HG02981 (cell line): ENCODE data around the gene CCT3.
"Not testable (repeated sequence)": the region's sequence is repeated elsewhere in the genome, so short reads cannot be mapped to it uniquely, and the experiment has no call there.

ENCODE experiments used
- ATAC-seq: cut with Tn5 transposase; IDR thresholded peaks from one replicate; pipeline ENCODE4 v1.9.1; 2021; ENCODE audit warnings: mild to moderate bottlenecking, moderate library complexity; ENCODE audit not compliant: unreplicated experiment

Gene CCT3

DNA sequence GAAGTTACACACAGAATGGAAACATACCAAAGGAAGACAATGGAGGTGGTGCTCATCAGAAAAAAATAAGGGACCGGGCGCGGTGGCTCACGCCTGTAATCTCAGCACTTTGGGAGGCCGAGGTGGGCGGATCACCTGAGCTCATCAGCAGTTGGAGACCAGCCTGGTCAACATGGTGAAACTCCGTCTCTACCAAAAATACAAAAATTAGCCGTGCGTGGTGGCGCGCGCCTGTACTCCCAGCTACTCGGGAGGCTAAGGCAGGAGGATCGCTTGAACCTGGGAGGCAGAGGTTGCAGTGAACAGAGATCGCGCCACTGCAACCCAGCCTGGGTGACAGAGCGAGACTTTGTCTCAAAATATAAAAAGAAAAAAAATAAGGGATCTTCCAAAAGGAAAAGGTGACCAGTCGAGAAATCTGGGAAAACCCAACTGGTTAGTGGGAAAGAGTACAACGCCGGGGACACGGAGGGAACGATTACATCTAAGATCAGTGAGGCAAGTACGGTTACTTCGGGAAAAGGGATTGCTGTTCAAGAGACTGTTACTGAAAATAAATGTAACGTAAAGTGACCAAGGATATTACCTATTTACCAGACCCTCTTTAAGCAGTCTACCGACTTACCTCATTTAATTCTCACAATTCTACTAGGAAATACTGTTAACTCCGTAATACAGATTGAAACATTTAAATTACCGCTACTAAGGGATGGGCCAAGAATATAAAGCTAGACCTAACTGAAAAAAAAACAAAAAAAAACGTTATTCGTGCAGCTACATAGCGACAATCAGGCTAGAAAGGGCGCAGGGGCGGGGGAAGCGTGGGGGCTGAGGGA lies 822 bp downstream of the CCT3 start:
- no peak for ATAC-seq

DNA sequence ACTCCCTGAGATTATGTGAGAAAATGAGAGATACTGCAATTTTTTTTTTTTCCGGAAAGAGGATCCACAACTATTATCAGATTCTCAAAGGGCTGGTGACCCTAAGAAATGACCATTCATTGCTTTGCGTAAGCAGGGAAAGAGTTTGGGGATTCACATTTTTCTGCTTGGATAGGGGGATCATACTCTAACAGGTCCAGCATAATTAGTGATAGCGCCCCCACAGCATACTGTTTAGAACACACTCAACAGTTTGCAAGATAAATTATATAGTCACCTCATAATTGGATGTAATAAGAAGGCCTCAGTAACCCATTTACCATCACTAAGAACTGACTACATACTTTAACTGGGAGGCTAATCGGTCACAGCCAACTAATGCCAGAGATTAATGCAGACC lies 1.9 kb downstream of the CCT3 start:
- ATAC-seq: no peak

GRCh38 chr1:156323179-156323578 lies 14.9 kb downstream of the CCT3 start:
- not testable (repeated sequence) for ATAC-seq

GRCh38 chr1:156320560-156320959 lies 17.5 kb downstream of the CCT3 start:
- no peak for ATAC-seq

- ATAC-seq: no peak
These were observed 18.4 kb downstream of the CCT3 start for GRCh38 chr1:156319664-156320063.

GRCh38 chr1:156316909-156317308 lies 21.2 kb downstream of the CCT3 start:
- ATAC-seq: no peak

DNA sequence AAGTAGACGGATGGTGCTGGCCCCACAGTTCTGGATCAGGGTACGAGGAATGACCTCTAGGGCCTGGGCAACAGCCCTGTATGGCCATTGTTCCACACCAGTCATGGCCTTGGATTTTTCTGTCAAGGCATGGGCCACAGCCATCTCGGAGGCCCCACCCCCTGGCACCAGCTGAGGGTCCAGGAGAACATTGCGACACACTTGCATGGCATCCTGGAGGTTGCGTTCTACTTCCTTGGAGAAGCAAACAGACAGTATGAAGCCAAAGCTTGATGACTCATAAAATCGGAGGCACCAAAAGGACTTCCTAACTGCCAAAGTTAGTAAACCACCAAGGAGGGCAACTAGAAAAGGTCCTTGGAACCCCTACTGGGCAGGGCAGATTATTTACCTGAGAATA lies 27.1 kb downstream of the CCT3 start:
- ATAC-seq: no peak

DNA sequence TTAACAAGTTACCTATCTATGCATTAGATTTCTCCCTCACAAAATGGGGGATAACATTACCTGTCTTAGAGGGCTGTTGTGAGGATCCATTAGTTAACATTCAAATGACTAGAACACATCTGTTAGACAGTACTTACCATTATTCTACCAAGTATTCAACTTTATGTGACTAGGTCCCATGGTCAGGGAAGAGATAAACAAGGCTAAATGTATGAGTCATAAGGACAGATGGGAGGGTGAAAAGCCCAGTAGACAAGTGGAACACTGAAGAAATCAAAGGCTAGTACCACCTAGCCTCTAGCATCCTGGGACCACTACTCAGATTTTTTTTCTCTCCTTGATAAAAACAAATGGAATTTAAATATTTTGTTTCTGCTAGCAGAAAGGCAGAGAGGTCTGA lies 30.0 kb downstream of the CCT3 start:
- no peak for ATAC-seq

DNA sequence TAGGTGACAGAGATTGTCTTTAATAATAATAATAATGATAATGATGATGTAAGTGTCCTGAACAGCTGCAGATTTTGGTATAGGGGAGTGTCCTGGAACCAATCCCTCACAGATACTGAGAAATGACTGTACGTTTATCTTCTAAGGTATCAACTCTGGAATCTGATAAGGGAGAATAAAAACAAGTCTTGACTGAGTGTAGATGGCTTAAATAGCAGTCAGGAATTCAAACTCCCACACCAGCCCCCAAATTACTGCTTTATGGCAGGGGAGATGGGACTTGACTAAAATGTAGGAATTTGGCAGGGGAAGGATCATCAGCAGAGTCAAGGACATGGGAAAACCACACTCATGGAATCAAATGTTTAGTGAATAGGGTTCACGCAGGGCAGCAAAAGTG lies 32.9 kb downstream of the CCT3 start:
- no peak for ATAC-seq

- ATAC-seq: no peak
These were observed 34.9 kb downstream of the CCT3 start for GRCh38 chr1:156303241-156303640.

GRCh38 chr1:156298852-156299357 lies 39.2 kb downstream of the CCT3 start, which contains the start of gene VHLL:
VHLL (minus strand) TSS chr1:156299307; CDS start chr1:156299189, 118 bp downstream.
- ATAC-seq: no peak

- no peak for ATAC-seq
These were observed 42.6 kb downstream of the CCT3 start, which contains the start of gene GLMP for GRCh38 chr1:156295391-156295947. GLMP (minus strand) TSS chr1:156295679; CDS start chr1:156295645, 34 bp downstream.

DNA sequence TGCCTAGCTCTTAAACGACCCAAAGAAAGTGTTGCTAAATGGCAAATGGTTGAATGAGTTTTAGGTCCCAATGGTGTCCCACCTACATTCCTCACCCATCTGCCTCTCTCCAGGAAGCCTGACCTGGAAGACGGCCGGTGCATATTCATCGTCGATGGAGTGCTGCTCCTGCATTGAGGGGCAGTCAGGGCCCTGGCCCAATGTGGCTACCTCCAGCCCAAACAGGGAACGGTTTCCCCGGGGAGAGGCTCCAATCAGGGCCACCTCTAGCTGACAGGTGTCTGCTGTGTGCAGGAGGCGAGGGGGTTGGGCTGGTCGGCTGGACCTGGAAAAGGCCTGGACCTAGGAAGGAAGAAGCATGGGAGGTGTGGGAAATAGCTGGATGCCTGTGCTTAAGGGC lies 44.2 kb downstream of the CCT3 start:
- ATAC-seq: no peak

DNA sequence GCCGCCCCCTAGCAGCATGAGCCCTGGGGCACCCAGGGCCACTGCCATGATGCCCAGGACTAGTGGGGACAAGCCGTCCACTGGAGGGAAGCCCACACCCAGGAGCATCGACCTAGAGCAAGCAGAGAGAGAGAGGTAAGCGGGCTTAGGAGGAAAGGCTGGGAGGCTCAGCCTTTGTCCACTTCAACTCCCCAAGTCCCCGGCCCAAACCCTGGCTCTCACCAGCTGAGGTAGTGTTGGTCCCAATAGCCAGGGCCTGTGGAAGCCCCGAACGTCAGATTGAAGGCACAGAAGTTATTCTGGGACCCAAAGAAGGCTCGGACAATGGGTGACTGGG lies 45.0 kb downstream of the CCT3 start:
- ATAC-seq: no peak

DNA sequence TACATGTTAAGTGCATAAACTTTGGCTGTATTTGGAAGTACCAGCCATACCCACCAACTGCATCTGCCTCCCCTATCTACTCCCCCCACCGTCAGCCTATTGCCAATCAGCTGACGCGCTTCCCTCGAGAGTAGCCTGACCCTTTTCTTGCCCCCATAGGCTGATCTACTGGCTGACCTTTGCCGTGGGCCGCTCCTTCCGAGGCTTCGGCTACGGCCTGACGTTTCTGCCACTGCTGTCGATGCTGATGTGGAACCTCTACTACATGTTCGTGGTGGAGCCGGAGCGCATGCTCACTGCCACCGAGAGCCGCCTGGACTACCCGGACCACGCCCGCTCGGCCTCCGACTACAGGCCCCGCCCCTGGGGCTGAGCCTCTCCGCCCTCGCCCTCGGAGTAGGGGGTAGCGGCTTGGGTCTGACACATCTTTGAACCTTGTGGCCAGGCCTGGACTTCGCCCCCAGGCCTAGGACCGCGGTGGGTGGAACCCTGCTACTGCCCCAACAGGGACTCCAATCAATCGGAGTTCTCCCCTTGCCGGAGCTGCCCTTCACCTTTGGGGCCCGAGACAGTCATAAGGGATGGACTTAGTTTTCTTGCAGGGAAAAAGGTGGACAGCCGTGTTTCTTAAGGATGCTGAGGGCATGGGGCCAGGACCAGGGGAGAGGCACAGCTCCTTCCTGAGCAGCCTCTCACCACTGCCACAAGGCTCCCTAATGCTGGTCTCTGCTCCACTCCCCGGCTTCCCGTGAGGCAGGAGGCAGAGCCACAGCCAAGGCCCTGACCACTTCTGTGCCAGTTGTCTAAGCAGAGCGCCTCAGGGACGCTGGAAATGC lies 46.6 kb downstream of the CCT3 start:
- no peak for ATAC-seq

GRCh38 chr1:156289857-156290256 lies 48.2 kb downstream of the CCT3 start:
- no peak for ATAC-seq

DNA sequence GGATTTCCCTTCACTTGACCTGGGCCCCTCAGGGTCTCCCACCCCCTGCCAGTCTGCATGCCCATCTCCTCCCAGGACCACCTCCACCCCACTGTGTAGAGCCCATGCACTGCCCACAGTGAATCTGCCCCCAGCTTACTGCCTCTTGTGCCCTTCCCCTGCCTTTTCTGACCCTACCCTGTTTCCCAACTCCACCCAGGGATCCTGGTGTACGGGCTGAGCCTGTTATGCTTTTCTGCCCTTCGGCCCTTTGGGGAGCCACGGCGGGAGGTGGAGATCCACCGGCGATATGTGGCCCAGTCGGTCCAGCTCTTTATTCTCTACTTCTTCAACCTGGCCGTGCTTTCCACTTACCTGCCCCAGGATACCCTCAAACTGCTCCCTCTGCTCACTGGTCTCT lies 52.0 kb downstream of the CCT3 start:
- ATAC-seq: no peak

DNA sequence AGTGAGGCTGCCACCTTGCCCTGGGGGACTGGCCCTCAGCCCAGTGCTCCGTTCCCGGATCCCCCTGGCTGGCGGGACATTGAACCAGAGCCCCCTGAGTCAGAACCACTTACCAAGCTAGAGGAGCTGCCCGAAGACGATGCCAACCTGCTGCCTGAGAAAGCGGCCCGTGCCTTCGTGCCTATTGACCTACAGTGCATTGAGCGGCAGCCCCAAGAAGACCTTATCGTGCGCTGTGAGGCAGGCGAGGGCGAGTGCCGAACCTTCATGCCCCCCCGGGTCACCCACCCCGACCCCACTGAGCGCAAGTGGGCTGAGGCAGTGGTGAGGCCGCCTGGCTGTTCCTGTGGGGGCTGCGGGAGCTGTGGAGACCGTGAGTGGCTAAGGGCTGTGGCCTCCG lies 52.7 kb downstream of the CCT3 start:
- ATAC-seq: no peak

DNA sequence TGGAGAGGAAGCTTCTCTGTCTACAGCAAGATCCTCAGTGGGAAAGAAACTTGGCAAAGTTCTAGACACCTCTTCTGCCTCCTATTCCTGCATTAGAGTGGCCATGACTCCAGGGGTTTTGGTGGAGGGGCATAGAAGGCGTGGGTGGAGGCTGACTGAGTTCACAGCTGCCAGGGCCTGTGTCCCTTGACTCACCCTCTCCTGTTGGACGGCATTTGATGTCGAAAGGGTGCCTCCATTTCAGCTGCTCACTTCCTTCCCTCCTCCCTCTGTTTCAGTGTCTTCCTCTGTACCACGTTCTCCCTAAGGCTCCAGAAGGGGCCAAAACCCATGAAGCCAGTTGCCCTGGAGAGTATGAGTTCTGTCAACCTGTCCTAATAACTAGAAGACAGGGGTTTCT lies 53.3 kb downstream of the CCT3 start:
- no peak for ATAC-seq

GRCh38 chr1:156284112-156284511 lies 54.0 kb downstream of the CCT3 start, which contains the start of gene TMEM79:
TMEM79 (plus strand) TSS chr1:156284325; CDS start chr1:156285227, 902 bp downstream.
- no peak for ATAC-seq

DNA sequence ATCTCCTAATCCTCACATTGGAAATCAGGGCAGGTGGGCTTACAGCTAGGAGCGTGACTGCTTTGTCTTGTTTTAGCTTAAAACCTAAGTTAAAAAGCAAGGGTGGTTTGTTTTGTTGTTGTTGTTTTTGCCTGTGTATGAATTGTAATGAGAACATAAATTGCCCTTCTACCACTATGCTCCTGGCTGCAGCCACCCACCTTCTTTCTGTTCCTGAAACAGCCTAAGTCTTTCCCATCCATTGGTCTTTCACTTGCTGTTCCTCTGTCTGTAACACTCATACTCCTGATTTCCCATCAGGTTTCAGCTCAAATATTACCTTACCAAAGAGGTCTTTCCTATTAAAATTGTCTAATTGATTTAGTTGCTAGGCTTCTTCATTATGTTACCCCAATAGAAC lies 54.6 kb downstream of the CCT3 start:
- no peak for ATAC-seq
